HepG2 (cell line): ENCODE measurements around the gene RPS17. TPM values are rescaled to one million over a fixed set of nuclear protein-coding genes. Genes with fewer than 3 reads are reported as not detected.
A peak's percentile ranks its signal among the peaks of the same experiment; 100 is the strongest.

Experiments
- CBX1 ChIP-seq: IDR thresholded peaks from one replicate; pipeline ENCODE4 v1.6.1; 2016; ENCODE audit warnings: antibody characterized with exemption, low read depth
- HDAC2 ChIP-seq: sonication (generic); formaldehyde crosslinking; IDR thresholded peaks from 2 replicates; pipeline ENCODE4 v1.4.0; 2020; ENCODE audit warnings: missing genetic modification reagents
- KDM5B ChIP-seq: sonication (generic); formaldehyde crosslinking; IDR thresholded peaks from 2 replicates; pipeline ENCODE4 v1.4.0; 2020; ENCODE audit warnings: missing genetic modification reagents, mild to moderate bottlenecking, borderline replicate concordance
- NCOR1 ChIP-seq: fragments of 200-600 bp; sonication (generic); IDR thresholded peaks from 2 replicates; pipeline ENCODE4 v1.7.0; 2017; ENCODE audit warnings: antibody characterized with exemption, low read length, borderline replicate concordance
- NFIB ChIP-seq: sonication (generic); formaldehyde crosslinking; IDR thresholded peaks from 2 replicates; pipeline ENCODE4 v1.9.0; 2021; ENCODE audit warnings: missing genetic modification reagents, mild to moderate bottlenecking, borderline replicate concordance
- PAF1 ChIP-seq: IDR thresholded peaks from 2 replicates; pipeline ENCODE4 v1.6.1; 2016; ENCODE audit warnings: missing genetic modification reagents, missing compliant biosample characterization
- RAD21 ChIP-seq: fragments of 450-650 bp; formaldehyde crosslinking; IDR thresholded peaks from 2 replicates; pipeline ENCODE4 v1.5.0; 2020; ENCODE audit warnings: mild to moderate bottlenecking
- REXO4 ChIP-seq: sonication (generic); formaldehyde crosslinking; IDR thresholded peaks from 2 replicates; pipeline ENCODE4 v1.8.0; 2022; ENCODE audit warnings: missing genetic modification reagents, mild to moderate bottlenecking, borderline replicate concordance
- RXRA ChIP-seq: sonication (generic); formaldehyde crosslinking; IDR thresholded peaks from 2 replicates; pipeline ENCODE4 v1.5.1; 2020; ENCODE audit warnings: missing genetic modification reagents
- SCMH1 ChIP-seq: sonication (generic); formaldehyde crosslinking; IDR thresholded peaks from 2 replicates; pipeline ENCODE4 v1.9.0; 2021; ENCODE audit warnings: missing genetic modification reagents, mild to moderate bottlenecking, borderline replicate concordance
- STAG1 ChIP-seq: sonication (generic); formaldehyde crosslinking; IDR thresholded peaks from 2 replicates; pipeline ENCODE4 v1.4.0; 2020; ENCODE audit warnings: missing genetic modification reagents
- TSC22D2 ChIP-seq: sonication (generic); formaldehyde crosslinking; IDR thresholded peaks from 2 replicates; pipeline ENCODE4 v1.5.1; 2020; ENCODE audit warnings: missing genetic modification reagents, mild to moderate bottlenecking, borderline replicate concordance
- YY1 ChIP-seq: IDR thresholded peaks from 2 replicates; pipeline ENCODE4 v1.6.1; 2011; ENCODE audit warnings: low read length, low read depth, moderate library complexity, mild to moderate bottlenecking; ENCODE audit not compliant: insufficient read depth, insufficient replicate concordance
- ZIK1 ChIP-seq: sonication (generic); formaldehyde crosslinking; IDR thresholded peaks from 2 replicates; pipeline ENCODE4 v1.5.0; 2020; ENCODE audit warnings: mild to moderate bottlenecking, low read depth, missing genetic modification reagents, borderline replicate concordance
- ZNF230 ChIP-seq: sonication (generic); formaldehyde crosslinking; IDR thresholded peaks from 2 replicates; pipeline ENCODE4 v1.4.0; 2020; ENCODE audit warnings: mild to moderate bottlenecking, missing genetic modification reagents
- ZNF234 ChIP-seq: sonication (generic); formaldehyde crosslinking; conservative IDR thresholded peaks from 2 replicates; pipeline ENCODE4 v1.5.1; 2020; ENCODE audit warnings: mild to moderate bottlenecking, missing genetic modification reagents
- ZNF253 ChIP-seq: sonication (generic); formaldehyde crosslinking; IDR thresholded peaks from 2 replicates; pipeline ENCODE4 v1.8.0; 2022; ENCODE audit warnings: mild to moderate bottlenecking, missing genetic modification reagents, borderline replicate concordance
- ZNF30 ChIP-seq: sonication (generic); formaldehyde crosslinking; IDR thresholded peaks from 2 replicates; pipeline ENCODE4 v1.5.0; 2020; ENCODE audit warnings: mild to moderate bottlenecking, missing genetic modification reagents
- ZNF33A ChIP-seq: sonication (generic); formaldehyde crosslinking; IDR thresholded peaks from 2 replicates; pipeline ENCODE4 v1.5.1; 2020; ENCODE audit warnings: missing genetic modification reagents, mild to moderate bottlenecking, moderate library complexity, borderline replicate concordance
- ZNF615 ChIP-seq: sonication (generic); formaldehyde crosslinking; IDR thresholded peaks from 2 replicates; pipeline ENCODE4 v1.5.0; 2020; ENCODE audit warnings: mild to moderate bottlenecking, missing genetic modification reagents, borderline replicate concordance
- ZSCAN20 ChIP-seq: sonication (generic); formaldehyde crosslinking; IDR thresholded peaks from 2 replicates; pipeline ENCODE4 v1.4.0; 2020; ENCODE audit warnings: missing genetic modification reagents, mild to moderate bottlenecking, borderline replicate concordance
- polyA plus RNA-seq, 8 experiments: library from polyadenylated mRNA; depleted of rRNA in 3 of 8; stranded (reverse) in 7 of 8; unstranded in 1 of 8; fragments of >200 nt; fragmentation: Illumina TruSeq in 4 of 8; extraction: Trizol in 4 of 8; gene quantifications; 2 replicates each; pipeline versions ENCODE4 v1.2.1 to v1.2.3, GENCODE V29; 2011 to 2016; ENCODE audit warnings: low read depth in 4 of 8, missing spikeins in 1 of 8, mixed read lengths in 1 of 8; ENCODE audit not compliant: insufficient read depth in 1 of 8
- total RNA-seq, 5 experiments: library from RNA; depleted of rRNA; stranded (reverse); fragments of >200 nt; fragmentation: Illumina TruSeq; extraction: Trizol; gene quantifications; 2 replicates each; pipeline ENCODE4 v1.2.3, GENCODE V29; 2016; ENCODE audit warnings: low read depth in 1 of 5
- TF ChIP-seq, protein P1 (sequence below): sonication (generic); IDR thresholded peaks from 2 replicates; pipeline ENCODE4 v1.6.1; 2016; ENCODE audit warnings: low read depth, borderline replicate concordance
- TF ChIP-seq, protein P2 (sequence below): sonication (generic); formaldehyde crosslinking; IDR thresholded peaks from 2 replicates; pipeline ENCODE4 v1.5.1; 2020; ENCODE audit warnings: missing genetic modification reagents, mild to moderate bottlenecking, borderline replicate concordance
- TF ChIP-seq, protein P3 (sequence below): IDR thresholded peaks from 2 replicates; pipeline ENCODE4 v1.6.1; 2016; ENCODE audit warnings: control low read depth
- TF ChIP-seq, protein P4 (sequence below): sonication (generic); formaldehyde crosslinking; IDR thresholded peaks from 2 replicates; pipeline ENCODE4 v1.8.1; 2023; ENCODE audit warnings: mild to moderate bottlenecking, missing genetic modification reagents

The RPS17 gene
- total and polyA plus RNA-seq, 2 of the 13 experiments (the other 11 are each of a cell fraction or from before 2014, with no cell fraction given), result 2,570 to 5,021 TPM

DNA sequence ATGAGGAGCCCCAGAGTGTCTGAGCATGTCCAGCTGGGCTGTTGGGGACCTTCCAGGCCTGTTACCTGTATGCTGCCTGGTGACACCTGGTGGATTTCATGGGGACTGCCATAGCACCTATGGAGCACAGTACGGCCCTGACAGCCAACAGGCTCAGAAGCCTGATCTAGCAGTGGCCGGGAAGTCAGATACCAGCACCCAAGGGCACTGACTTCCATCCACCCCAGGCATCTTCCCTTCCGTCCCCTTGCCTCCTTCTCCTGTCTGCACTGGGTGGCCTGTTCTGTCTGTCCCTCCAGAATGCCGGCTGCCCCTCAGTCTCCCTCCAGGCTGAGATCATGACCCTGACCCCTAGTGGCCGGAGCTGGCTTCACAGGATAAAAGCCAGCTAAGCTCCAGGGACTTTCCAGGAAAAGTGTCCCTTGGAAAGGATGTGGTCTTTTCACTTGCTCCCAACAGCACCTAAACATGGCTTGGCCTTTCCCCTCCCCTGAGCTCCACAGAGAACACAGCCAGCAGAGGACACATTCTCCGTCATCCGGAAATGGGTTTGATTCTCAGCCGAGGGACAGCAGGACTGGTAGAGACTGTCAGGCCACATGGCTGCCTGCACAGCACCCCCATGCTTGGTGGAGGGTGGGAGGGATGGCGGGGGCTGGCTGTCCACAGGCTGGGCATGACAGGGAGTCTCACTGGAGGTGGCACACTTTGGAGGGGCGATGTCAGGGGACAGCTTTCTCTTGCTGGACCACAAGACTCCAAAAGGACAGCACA lies 9.5 kb downstream of the RPS17 start (continued):
- TF ChIP-seq, protein P1, sequence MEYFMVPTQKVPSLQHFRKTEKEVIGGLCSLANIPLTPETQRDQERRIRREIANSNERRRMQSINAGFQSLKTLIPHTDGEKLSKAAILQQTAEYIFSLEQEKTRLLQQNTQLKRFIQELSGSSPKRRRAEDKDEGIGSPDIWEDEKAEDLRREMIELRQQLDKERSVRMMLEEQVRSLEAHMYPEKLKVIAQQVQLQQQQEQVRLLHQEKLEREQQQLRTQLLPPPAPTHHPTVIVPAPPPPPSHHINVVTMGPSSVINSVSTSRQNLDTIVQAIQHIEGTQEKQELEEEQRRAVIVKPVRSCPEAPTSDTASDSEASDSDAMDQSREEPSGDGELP, result 0 out of 2 replicates have a peak, but pooled peaks have one; percentile 15
- TF ChIP-seq RXRA (CRISPR knock-in tag) (no peak), ZNF33A (CRISPR knock-in tag) (no peak), RAD21 (CRISPR knock-in tag) (peak; percentile 73), ZIK1 (CRISPR knock-in tag) (no peak), STAG1 (peak; percentile 50), SCMH1 (CRISPR knock-in tag) (no peak), NCOR1 (no peak), REXO4 (CRISPR knock-in tag) (no peak), ZNF30 (CRISPR knock-in tag) (no peak), HDAC2 (CRISPR knock-in tag) (no peak), CBX1 (no peak), TSC22D2 (CRISPR knock-in tag) (no peak), ZSCAN20 (CRISPR knock-in tag) (no peak), KDM5B (no peak), ZNF234 (no peak), YY1 (no peak), ZNF253 (CRISPR knock-in tag) (no peak), PAF1 (CRISPR knock-in tag) (no peak), ZNF615 (CRISPR knock-in tag) (no peak), ZNF230 (CRISPR knock-in tag) (peak; percentile 70; the same call in 1 of the 2 replicates), NFIB (CRISPR knock-in tag) (no peak)
- TF ChIP-seq, protein P2, sequence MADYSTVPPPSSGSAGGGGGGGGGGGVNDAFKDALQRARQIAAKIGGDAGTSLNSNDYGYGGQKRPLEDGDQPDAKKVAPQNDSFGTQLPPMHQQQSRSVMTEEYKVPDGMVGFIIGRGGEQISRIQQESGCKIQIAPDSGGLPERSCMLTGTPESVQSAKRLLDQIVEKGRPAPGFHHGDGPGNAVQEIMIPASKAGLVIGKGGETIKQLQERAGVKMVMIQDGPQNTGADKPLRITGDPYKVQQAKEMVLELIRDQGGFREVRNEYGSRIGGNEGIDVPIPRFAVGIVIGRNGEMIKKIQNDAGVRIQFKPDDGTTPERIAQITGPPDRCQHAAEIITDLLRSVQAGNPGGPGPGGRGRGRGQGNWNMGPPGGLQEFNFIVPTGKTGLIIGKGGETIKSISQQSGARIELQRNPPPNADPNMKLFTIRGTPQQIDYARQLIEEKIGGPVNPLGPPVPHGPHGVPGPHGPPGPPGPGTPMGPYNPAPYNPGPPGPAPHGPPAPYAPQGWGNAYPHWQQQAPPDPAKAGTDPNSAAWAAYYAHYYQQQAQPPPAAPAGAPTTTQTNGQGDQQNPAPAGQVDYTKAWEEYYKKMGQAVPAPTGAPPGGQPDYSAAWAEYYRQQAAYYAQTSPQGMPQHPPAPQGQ (CRISPR knock-in tag), result no peak
- TF ChIP-seq, protein P3, sequence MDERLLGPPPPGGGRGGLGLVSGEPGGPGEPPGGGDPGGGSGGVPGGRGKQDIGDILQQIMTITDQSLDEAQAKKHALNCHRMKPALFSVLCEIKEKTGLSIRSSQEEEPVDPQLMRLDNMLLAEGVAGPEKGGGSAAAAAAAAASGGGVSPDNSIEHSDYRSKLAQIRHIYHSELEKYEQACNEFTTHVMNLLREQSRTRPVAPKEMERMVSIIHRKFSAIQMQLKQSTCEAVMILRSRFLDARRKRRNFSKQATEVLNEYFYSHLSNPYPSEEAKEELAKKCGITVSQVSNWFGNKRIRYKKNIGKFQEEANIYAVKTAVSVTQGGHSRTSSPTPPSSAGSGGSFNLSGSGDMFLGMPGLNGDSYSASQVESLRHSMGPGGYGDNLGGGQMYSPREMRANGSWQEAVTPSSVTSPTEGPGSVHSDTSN, result no peak
- TF ChIP-seq, protein P4, sequence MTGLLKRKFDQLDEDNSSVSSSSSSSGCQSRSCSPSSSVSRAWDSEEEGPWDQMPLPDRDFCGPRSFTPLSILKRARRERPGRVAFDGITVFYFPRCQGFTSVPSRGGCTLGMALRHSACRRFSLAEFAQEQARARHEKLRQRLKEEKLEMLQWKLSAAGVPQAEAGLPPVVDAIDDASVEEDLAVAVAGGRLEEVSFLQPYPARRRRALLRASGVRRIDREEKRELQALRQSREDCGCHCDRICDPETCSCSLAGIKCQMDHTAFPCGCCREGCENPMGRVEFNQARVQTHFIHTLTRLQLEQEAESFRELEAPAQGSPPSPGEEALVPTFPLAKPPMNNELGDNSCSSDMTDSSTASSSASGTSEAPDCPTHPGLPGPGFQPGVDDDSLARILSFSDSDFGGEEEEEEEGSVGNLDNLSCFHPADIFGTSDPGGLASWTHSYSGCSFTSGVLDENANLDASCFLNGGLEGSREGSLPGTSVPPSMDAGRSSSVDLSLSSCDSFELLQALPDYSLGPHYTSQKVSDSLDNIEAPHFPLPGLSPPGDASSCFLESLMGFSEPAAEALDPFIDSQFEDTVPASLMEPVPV (CRISPR knock-in tag), result 0 out of 2 replicates have a peak, but pooled peaks have one; percentile 56
